Iris pigment epithelial cell (primary cell): ENCODE measurements around the gene SHMT2.
A peak's percentile ranks its signal among the peaks of the same experiment; 100 is the strongest.

Experiments used
- DNase-seq: peaks from one replicate; pipeline ENCODE4 v3.0.0-alpha.2; 2011; ENCODE audit warnings: low read depth

Gene SHMT2

GRCh38 chr12:57215065-57215464, 14.4 kb upstream of the SHMT2 start:
- DNase-seq: no peak

- peak; percentile 34 for DNase-seq
Measured at GRCh38 chr12:57215668-57216013, 13.9 kb upstream of the SHMT2 start.

- no peak for DNase-seq
Measured at GRCh38 chr12:57216014-57216911, 13.2 kb upstream of the SHMT2 start, which contains the start of gene NXPH4. Gene NXPH4 (plus strand): TSS chr12:57216794. CDS start chr12:57216970, 176 bp downstream.

GRCh38 chr12:57216921-57217879, 12.3 kb upstream of the SHMT2 start:
- peak; percentile 14 for DNase-seq

- no peak for DNase-seq
Measured at GRCh38 chr12:57218030-57218853, 11.3 kb upstream of the SHMT2 start.

DNA sequence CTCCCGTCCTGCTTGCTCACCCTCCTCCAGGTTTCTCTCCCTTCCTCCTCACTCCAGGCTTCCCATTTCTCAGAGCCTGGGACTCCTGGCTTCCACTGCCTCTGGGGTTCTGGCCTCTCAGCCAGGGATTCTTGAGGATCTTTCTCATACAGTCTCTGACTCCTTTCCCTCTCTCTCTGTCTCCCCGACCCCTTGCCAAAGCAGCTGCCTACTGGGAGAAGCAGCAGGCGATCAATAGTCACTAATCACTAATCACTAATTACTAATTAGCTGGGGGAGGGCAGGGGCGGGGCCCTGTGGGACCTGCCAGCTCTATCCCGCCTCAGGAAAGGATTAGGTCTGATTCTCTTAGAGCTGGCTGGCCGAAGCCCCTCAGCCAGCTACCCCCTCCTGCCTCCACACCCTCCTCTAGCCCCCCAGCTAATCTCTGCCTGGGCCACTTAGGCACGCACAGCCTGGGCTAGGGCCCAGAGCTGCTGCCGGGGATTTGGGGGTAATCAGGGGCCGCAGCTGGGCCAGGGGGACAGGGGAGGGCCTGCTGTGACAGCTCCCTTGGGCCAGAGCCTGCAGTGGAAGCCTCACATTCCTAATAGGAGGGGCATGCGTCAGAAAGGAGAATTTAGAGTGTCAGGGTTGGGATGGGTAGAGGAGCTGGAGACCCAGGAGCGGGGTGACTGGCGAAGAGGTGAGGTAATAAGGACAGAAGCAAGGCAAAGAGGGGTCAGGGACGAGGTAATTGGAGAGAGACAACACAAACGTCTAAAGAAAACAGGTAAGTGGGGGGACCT, 10.1 kb upstream of the SHMT2 start:
- DNase-seq: no peak

DNA sequence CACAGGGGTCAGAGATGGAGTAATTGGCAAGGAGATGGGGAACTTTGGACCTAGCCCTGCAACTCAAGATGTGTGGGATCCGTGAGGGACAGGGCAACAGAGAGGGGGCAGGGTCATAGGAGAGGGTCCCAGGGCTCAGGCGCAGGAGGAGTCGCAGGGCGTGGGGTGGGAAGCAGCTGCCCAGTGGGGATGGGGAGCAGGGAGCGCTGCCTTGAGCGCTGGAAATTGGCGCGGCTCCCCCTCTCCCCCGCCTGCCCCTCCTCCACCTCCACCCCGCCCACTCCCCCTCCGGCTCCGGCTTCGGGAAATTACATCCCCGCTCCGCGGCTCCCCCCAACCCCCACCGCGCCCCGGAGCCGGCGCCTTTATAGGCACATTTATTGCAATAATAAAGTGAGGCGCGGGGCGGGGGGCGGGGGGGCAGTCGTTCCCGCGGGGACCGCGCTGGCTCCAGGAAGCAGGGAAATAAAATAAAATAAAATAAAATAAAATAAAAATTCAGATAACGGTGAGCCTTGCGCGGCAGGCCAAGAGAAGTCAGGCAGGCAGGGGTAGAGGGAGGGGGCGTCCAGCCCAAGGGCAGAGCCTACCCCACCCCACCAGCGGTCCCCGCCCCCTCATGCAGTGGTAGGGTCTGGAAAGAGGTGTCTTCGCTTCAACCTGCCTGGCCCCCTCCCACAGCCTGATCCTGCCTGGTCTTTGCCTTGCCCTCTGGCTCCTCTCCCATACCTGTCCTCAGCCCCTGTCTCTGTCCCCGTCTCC, 9.3 kb upstream of the SHMT2 start:
- DNase-seq: no peak

GRCh38 chr12:57220770-57221168, 8.7 kb upstream of the SHMT2 start:
- no peak for DNase-seq

- DNase-seq: no peak
Measured at GRCh38 chr12:57221169-57221917, 8.2 kb upstream of the SHMT2 start.

DNA sequence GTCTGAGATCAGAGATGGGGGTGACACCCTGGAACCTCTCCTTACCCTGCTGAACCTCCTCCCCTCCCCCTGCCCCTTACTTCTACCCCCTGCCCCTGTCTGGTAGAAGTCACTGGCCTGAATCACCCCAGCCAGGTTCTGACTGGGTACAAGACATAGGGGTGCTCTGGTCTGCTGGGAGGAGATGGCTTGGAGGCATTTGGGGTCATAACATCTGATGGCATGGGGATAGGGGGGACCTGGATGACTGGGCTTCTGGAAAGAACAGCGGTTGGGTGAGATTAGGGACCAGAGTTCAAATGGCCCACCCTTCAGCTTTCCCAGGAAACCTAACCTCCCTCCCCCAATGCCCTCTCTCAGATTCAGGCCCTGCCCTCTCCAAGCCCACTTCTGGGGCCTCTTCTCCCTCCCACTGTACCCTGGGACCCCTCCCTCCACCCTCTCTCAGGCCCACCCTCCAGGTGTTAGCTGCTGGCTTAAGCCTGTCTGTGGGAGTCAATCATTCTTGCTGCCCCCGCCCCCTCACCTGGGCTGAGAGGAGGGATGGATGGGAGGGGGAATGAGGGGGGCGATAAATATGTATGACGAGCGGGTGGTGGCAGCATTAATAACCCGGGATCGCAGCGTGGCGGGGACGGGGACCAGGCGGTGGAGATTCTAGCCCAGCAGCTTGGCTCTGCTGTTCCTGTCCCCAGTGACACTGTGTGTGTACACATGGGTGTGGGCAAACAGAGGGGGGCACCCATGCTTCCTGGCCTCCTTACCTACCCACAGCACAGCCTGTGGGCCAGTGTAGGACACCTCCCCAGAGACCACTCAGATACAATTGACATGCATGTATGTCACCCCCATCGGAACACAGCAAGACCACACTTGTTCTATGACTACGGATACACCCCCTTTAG, 7.0 kb upstream of the SHMT2 start:
- no peak for DNase-seq

DNA sequence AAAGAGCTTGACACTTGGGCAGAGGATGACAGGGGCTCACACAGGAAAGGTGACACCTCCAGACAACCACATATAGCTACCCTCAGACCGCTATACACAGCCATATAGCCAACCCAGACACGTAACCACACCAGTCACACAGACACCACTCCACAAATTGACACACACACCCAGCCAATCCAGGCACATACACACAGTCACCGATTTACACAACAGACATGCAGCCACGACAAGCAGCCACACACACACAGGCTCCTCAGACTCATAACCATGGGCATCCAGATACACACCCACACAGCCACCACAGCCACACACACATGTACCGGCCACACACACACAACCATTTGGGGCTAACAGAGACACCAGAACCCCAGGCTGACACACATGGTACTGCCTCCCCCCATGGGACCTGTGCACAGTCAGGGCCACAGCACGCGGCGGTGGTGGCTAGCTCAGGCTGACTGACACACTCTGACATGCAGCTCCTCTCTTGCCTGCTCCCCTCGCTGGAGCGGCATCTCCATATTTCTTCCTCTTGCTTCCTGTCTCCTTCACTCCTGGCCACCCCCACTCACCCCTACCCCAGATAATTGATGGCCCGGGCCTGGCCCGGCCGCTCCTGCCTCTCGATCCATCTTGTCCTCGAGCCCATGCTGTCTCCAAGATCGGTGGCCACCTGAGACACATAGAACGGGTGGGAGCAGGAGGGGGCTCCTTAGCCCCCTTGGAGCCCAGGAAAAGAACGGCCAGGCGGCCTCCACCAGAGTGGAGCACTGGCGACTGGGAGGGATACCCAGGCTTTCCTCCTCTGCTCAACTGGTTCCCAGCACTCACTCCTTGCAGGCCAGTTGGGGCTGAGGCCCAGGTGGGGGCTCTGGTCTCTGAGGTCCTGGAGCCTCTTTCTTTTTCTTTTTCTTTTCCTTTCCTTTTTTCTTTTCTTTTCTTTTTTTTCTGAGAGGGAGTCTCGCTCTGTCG, 6.0 kb upstream of the SHMT2 start:
- no peak for DNase-seq

DNA sequence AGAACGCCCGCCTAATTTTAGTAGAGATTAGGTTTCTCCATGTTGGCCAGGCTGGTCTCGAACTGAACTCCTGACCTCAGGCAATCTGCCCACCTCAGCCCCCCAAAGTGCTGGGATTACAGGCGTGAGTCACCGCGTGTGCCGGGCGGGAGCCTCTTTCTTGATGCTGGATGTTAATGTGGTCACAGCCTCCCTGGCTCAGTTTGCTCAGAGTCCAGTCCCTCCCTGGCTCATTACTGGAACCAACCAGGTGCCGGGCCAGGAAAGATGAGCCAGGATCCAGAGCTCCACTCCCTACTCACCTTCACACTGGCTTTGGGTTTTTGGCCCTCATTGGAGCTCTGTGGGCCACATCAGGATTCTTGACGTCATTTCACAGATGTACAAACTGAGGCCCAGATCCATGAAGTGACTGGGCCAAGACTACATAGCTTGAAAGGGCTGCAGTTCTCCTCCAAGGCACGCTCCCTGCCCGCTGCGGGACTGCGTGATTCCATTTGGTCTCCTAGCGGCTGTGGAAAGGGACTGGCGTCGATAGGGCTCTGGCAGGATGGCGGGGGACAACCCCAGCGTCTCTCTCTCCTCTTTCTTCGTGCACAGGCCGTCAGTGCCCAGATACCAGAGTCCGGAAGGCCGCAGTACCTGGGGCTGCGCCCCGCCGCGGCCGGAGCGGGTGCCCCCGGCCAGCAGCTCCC, 5.1 kb upstream of the SHMT2 start:
- DNase-seq: no peak

- DNase-seq: peak; percentile 24
Measured at GRCh38 chr12:57224973-57225679, 4.4 kb upstream of the SHMT2 start.

- no peak for DNase-seq
Measured at GRCh38 chr12:57225680-57226210, 3.8 kb upstream of the SHMT2 start.

DNA sequence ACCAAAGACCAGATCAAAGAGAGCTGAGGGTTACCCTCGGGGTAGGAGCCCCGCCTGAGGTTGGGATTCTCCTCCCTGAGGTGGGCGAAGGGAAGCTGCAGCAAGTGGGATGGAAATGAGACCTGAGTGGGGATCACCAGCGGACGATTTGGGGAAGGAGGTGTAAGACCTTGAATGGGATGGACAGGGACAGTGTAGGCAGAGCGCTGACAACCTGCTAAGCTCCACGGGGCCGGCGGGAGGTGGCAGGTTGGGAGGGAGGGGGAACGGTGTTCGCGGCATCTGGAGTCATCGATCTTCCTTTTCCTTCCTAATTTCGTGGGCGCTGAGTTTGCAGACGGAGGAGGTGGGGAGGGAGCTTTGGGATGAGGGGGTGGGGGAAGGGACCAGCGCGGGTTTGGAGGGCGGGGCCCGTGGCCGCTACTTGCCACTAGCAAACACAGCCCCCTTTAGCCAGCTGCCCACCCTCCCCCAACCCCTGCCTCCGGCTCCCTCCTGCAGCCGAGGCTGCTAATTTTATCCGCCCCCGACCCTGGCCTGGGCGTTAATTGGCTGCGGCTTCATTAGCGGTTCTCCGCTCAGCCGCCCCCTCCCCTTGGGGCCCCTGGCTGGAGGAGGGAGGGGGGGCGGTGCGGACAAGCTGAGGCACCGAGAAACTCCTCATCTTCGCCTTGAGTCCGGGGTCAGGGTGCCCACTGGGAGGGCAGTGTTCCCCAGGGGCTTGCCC, 2.8 kb upstream of the SHMT2 start:
- DNase-seq: no peak
